Suprapubic skin (tissue), 4 donors: ENCODE results near the gene SPOPL. TPM values are rescaled to one million over a fixed set of nuclear protein-coding genes. Genes with fewer than 3 reads are reported as not detected.

ENCODE experiments used
- DNase-seq, 2 donors: peaks; one replicate each; pipeline ENCODE4 v3.0.0-alpha.2; 2019; ENCODE audit warnings: low spot score in 2 of 2
- H3K27ac ChIP-seq: fragments of 200-600 bp; sonication (generic); one replicate; pipeline ENCODE4 v1.5.1; 2019
- H3K27me3 ChIP-seq: fragments of 200-600 bp; sonication (generic); one replicate; pipeline ENCODE4 v1.5.1; 2019
- H3K36me3 ChIP-seq: fragments of 200-600 bp; sonication (generic); one replicate; pipeline ENCODE4 v1.5.1; 2019
- H3K4me1 ChIP-seq: fragments of 200-600 bp; sonication (generic); one replicate; pipeline ENCODE4 v1.5.1; 2019
- H3K4me3 ChIP-seq: fragments of 200-600 bp; sonication (generic); one replicate; pipeline ENCODE4 v1.5.1; 2019; ENCODE audit warnings: mild to moderate bottlenecking
- H3K9me3 ChIP-seq: fragments of 200-600 bp; sonication (generic); one replicate; pipeline ENCODE4 v1.5.1; 2019
- EP300 ChIP-seq: sonication (generic); formaldehyde crosslinking; IDR thresholded peaks from one replicate; pipeline ENCODE4 v1.6.1; 2017; ENCODE audit warnings: antibody characterized with exemption
- POLR2A ChIP-seq, 2 donors: fragments of 450-650 bp; IDR thresholded peaks; one replicate each; pipeline ENCODE4 v1.6.1; 2017; ENCODE audit warnings: antibody characterized with exemption in 2 of 2, mild to moderate bottlenecking in 2 of 2, moderate library complexity in 2 of 2
- POLR2AphosphoS5 ChIP-seq, 3 donors: sonication (generic); formaldehyde crosslinking; IDR thresholded peaks; one replicate each; pipeline ENCODE4 v1.6.1; 2017; ENCODE audit warnings: antibody characterized with exemption in 3 of 3
- WGBS: methylation state at CpG from one replicate; pipeline ENCODE4 v1.1.5; 2018; 5-methylcytosine and 5-hydroxymethylcytosine counted together
- total RNA-seq, 4 donors: library from RNA; depleted of rRNA; stranded (reverse); fragments of >200 nt; gene quantifications; one replicate each; pipeline ENCODE4 v1.1.0, GENCODE V29; 2016
- TF ChIP-seq, protein P1 (sequence below), 2 donors: fragments of 200-600 bp in 1 of 2; fragments of 450-650 bp in 1 of 2; sonication (generic) in 1 of 2; IDR thresholded peaks; one replicate each; pipeline ENCODE4 v1.5.1; 2016 to 2019; ENCODE audit warnings: antibody characterized with exemption in 2 of 2, mild to moderate bottlenecking in 1 of 2, moderate library complexity in 1 of 2

The SPOPL gene
- total RNA-seq, 4 donors from 2014 or later, result 24.8 to 42.4 (median 31.2) TPM

DNA sequence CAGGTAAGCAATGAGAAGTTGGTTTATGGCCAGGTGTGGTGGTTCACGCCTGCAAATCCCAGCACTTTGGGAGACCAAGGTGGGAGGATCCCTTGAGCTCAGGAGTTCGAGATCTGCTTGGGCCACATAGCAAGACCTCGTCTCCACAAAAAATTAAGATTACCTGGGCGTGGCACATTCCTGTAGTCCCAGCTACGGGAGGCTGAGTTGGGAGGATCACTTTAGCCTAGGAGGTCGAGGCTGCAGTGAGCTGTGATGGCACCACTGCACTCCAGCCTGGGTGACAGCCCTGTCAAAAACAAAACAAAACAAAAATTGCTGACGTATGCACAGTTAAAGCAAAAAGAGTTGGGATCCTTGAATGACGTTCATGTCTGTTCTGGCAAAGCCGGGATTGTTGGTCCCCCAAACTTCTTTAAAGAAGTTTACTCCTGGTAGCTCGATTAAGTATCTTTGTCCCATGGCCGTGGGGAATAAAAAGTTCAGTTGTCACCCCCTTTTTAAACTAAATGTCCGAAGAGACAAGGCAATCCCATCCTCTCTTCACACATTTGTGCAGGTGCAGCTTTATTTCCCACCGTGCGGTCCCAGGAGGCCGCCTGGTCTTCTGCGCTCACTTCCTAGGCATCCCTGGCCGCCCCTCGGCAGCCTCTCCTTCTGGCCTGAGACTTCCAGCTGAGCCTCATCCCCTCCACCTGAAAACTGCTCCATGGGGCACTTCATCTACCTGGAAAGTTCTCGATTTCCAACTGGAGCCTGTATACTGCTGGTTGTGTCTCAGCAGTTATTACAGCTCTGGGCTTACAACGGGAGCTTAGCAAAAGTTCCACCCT is 762 bp upstream of the SPOPL start:
- 38% methylated on average over 20 of the region's 20 CpGs for WGBS
- Histone ChIP-seq H3K36me3 (no peaks in the 10 kb centered on the region), H3K4me1 (peaks cover 43% of the 10 kb centered on the region), H3K9me3 (no peaks in the 10 kb centered on the region), H3K27ac (peak overlapping the region; percentile 98), H3K4me3 (peak overlapping the region; percentile 99), H3K27me3 (no peaks in the 10 kb centered on the region)
- TF ChIP-seq, protein P1, sequence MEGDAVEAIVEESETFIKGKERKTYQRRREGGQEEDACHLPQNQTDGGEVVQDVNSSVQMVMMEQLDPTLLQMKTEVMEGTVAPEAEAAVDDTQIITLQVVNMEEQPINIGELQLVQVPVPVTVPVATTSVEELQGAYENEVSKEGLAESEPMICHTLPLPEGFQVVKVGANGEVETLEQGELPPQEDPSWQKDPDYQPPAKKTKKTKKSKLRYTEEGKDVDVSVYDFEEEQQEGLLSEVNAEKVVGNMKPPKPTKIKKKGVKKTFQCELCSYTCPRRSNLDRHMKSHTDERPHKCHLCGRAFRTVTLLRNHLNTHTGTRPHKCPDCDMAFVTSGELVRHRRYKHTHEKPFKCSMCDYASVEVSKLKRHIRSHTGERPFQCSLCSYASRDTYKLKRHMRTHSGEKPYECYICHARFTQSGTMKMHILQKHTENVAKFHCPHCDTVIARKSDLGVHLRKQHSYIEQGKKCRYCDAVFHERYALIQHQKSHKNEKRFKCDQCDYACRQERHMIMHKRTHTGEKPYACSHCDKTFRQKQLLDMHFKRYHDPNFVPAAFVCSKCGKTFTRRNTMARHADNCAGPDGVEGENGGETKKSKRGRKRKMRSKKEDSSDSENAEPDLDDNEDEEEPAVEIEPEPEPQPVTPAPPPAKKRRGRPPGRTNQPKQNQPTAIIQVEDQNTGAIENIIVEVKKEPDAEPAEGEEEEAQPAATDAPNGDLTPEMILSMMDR (IDR thresholded peaks at IDR 0.05), result no peak
- TF ChIP-seq EP300 (no peak), POLR2AphosphoS5 (IDR thresholded peaks at IDR 0.05) (no peak), POLR2A (IDR thresholded peaks at IDR 0.05) (no peak)
- DNase-seq, result peak in 1 of 2 donors; percentile 64

DNA sequence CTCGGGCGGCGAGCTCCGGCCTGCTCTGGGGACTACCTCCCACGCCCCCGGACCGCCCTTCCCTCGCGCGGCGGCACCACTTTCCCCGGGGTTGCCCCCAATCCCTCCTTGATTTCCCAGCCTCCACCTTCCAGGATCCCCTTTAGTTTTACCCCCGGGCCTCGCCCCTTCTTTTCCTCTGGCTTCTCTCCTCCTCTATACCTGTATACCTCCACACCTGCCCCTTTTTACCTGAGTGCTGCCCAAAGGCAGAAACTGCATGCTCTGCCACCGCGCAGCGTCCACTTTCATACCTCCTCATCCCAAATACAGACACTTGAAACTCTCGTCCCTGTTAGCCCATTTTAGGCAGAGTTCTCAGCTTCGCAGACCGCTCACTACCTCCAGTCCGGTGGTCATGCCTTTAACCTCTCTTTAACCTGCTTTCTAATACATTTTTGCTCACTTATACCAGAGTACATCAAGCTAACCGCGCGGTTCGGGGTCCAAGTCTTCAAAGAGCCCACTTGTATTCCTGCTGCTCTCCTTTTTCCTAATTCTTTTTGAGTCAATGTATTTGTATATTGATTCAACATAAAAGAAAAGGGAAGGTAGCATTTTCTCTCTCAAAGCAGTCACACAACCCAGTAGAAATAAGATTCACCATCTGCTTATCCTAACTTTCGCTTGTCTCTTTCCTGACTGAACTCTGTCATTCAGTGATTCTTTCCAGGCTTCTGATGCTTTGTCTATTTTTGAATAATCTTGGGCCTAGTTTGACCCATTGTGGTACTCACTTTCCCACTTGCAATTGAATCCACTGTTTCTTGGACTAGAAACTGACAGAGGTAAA is 901 bp downstream of the SPOPL start:
- Histone ChIP-seq H3K27ac (peak overlapping the region; percentile 98), H3K4me3 (peak overlapping the region; percentile 99), H3K4me1 (peaks cover 55% of the 10 kb centered on the region), H3K9me3 (no peaks in the 10 kb centered on the region), H3K27me3 (no peaks in the 10 kb centered on the region), H3K36me3 (no peaks in the 10 kb centered on the region)
- under 1% methylated on average over 26 of the region's 26 CpGs for WGBS
- no peak for TF ChIP-seq POLR2AphosphoS5 (IDR thresholded peaks at IDR 0.05)
- no peak for TF ChIP-seq EP300
- no peak for TF ChIP-seq POLR2A (IDR thresholded peaks at IDR 0.05)
- TF ChIP-seq, protein P1 (IDR thresholded peaks at IDR 0.05), result no peak
- DNase-seq, result no peak

DNA sequence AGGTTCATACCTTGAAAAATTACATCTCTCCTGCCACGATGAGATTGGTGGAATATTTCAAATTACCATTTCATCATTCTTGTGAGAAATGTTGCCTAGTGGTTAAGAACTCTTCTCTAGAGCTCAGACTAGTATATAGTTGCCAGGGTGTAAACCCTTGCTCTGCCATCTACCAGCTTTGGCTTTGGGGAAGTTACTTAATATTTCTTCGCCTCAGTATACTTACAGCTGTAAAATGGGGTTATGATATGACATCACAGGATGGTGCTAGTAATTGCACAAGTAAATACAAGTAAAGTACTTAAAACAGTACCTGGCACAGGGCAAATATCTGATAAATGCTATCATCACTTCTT is 1.5 kb downstream of the SPOPL start:
- no peaks in the 10 kb centered on the region for H3K27me3 ChIP-seq
- peaks cover 55% of the 10 kb centered on the region for H3K4me1 ChIP-seq
- peak overlapping the region; percentile 99 for H3K4me3 ChIP-seq
- TF ChIP-seq POLR2AphosphoS5 (IDR thresholded peaks at IDR 0.05) (no peak), EP300 (no peak), POLR2A (IDR thresholded peaks at IDR 0.05) (no peak)
- TF ChIP-seq, protein P1 (IDR thresholded peaks at IDR 0.05), result no peak
- no peaks in the 10 kb centered on the region for H3K36me3 ChIP-seq
- DNase-seq, result no peak
- peak overlapping the region; percentile 98 for H3K27ac ChIP-seq
- 23% methylated on average over 2 of the region's 2 CpGs for WGBS
- H3K9me3 ChIP-seq, result no peaks in the 10 kb centered on the region

DNA sequence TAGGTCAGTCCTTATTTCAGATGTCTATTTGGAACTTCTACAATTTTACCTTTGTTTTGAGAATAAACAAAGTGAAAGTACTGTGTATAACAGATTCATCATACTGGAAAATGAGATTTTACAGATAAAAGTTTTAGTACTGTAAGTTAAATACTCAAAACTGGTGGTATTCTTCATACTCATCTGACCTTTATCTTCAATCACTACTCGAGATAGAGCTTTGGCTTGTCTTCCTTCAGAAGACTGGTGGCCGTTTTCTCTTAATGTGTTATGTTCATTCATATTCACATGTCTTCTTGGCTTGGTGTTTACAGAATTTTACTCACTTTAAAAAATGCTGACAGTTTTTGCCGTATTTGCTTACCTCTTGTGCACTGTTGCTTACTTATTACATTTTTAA is 2.1 kb downstream of the SPOPL start:
- H3K4me1 ChIP-seq, result peaks cover 59% of the 10 kb centered on the region
- 13% methylated on average over 3 of the region's 3 CpGs for WGBS
- TF ChIP-seq EP300 (no peak), POLR2A (IDR thresholded peaks at IDR 0.05) (no peak), POLR2AphosphoS5 (IDR thresholded peaks at IDR 0.05) (no peak)
- TF ChIP-seq, protein P1 (IDR thresholded peaks at IDR 0.05), result no peak

DNA sequence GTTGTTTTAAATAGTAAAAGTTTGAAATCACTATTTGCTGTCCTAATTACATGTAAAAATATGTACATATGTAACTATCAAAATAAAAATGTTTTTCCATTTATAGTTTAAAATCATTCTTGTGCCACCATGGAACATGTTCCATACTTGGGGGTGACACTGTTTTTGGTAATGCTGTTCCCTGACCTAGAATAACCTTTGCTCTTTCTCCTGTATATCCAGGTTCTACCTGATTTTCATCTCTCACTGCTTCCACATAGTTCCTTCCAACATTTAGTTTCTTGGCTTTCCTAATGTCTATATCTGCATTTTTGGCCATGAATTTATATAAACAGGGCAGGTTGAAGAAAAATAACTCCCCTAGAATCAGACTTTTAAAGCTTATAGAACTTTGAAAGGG is 2.5 kb downstream of the SPOPL start:
- Histone ChIP-seq H3K4me3 (peak overlapping the region; percentile 99), H3K27ac (peak overlapping the region; percentile 5), H3K9me3 (no peaks in the 10 kb centered on the region), H3K36me3 (no peaks in the 10 kb centered on the region), H3K4me1 (peaks cover 59% of the 10 kb centered on the region), H3K27me3 (no peaks in the 10 kb centered on the region)
- TF ChIP-seq POLR2A (IDR thresholded peaks at IDR 0.05), result no peak
- TF ChIP-seq, protein P1 (IDR thresholded peaks at IDR 0.05), result no peak
- no peak for TF ChIP-seq EP300
- TF ChIP-seq POLR2AphosphoS5 (IDR thresholded peaks at IDR 0.05), result no peak
- DNase-seq, result no peak

More for the DNA sequence above, 2.1 kb downstream of the SPOPL start:
- Histone ChIP-seq H3K27ac (no peak overlapping the region), H3K9me3 (no peaks in the 10 kb centered on the region), H3K27me3 (no peaks in the 10 kb centered on the region), H3K36me3 (no peaks in the 10 kb centered on the region), H3K4me3 (peak overlapping the region; percentile 99)
- DNase-seq, result no peak
